HEK293 (cell line): ENCODE results near the gene RASAL2.

Source experiments
- CTCF ChIA-PET: fragments of 350-600 bp; formaldehyde crosslinking; extraction: SDS; loops from one replicate; lab custom pipeline; 2021; ENCODE audit warnings: antibody characterized with exemption; lab: Yijun Ruan, JAX
- POLR2A ChIA-PET: fragments of 300-600 bp; formaldehyde crosslinking; extraction: SDS; loops from one replicate; lab custom pipeline; 2020; ENCODE audit warnings: antibody characterized with exemption, inconsistent platforms; lab: Yijun Ruan, JAX
- H3K27ac ChIP-seq: fragments of 200-500 bp; sonication (Bioruptor generic); 2 replicates; pipeline ENCODE4 v1.5.1; 2014; ENCODE audit warnings: low read depth, low read length, control low read depth, inconsistent platforms; ENCODE audit errors: extremely low read depth
- H3K36me3 ChIP-seq, 2 experiments: fragments of 200-500 bp in 1 of 2; sonication (Bioruptor generic) in 1 of 2; 1 replicate in 1 of 2; 2 replicates in 1 of 2; pipeline ENCODE4 v1.5.1; 2014 to 2017; ENCODE audit warnings: inconsistent platforms in 2 of 2, low read length in 2 of 2; ENCODE audit not compliant: control insufficient read depth in 2 of 2, insufficient read depth in 1 of 2
- H3K4me1 ChIP-seq: fragments of 200-500 bp; sonication (Bioruptor generic); 2 replicates; pipeline ENCODE4 v1.5.1; 2014; ENCODE audit warnings: mild to moderate bottlenecking, low read length, inconsistent platforms; ENCODE audit not compliant: control insufficient read depth, insufficient read depth
- H3K4me3 ChIP-seq: 2 replicates; pipeline ENCODE4 v1.5.1; 2011; ENCODE audit warnings: low read depth, mild to moderate bottlenecking, control low read depth, low read length, moderate library complexity
- H3K9me3 ChIP-seq: fragments of 200-500 bp; sonication (Bioruptor generic); 2 replicates; pipeline ENCODE4 v1.5.1; 2014; ENCODE audit warnings: low read depth, low read length, inconsistent platforms; ENCODE audit not compliant: control insufficient read depth, insufficient read depth
- GLIS1 ChIP-seq: fragments of 450-650 bp; formaldehyde crosslinking; IDR thresholded peaks from 2 replicates; pipeline ENCODE4 v1.5.1; 2016; ENCODE audit warnings: missing biosample characterization, missing genetic modification characterization
- GLIS2 ChIP-seq: fragments of 450-650 bp; formaldehyde crosslinking; IDR thresholded peaks from 2 replicates; pipeline ENCODE4 v1.5.1; 2016; ENCODE audit warnings: missing biosample characterization, missing genetic modification characterization
- OSR2 ChIP-seq: fragments of 450-650 bp; formaldehyde crosslinking; IDR thresholded peaks from 2 replicates; pipeline ENCODE4 v1.5.1; 2016; ENCODE audit warnings: missing biosample characterization, missing genetic modification characterization
- ZBTB17 ChIP-seq: fragments of 450-650 bp; formaldehyde crosslinking; IDR thresholded peaks from 2 replicates; pipeline ENCODE4 v1.5.1; 2016; ENCODE audit warnings: missing biosample characterization, missing genetic modification characterization
- ZBTB6 ChIP-seq: fragments of 450-650 bp; formaldehyde crosslinking; IDR thresholded peaks from 2 replicates; pipeline ENCODE4 v1.5.1; 2017; ENCODE audit warnings: missing biosample characterization, missing genetic modification characterization
- ZNF132 ChIP-seq: fragments of 450-650 bp; formaldehyde crosslinking; IDR thresholded peaks from 2 replicates; pipeline ENCODE4 v1.5.1; 2017; ENCODE audit warnings: missing biosample characterization, missing genetic modification characterization, borderline replicate concordance
- ZNF2 ChIP-seq: fragments of 450-650 bp; formaldehyde crosslinking; IDR thresholded peaks from 2 replicates; pipeline ENCODE4 v1.5.1; 2016; ENCODE audit warnings: missing biosample characterization, missing genetic modification characterization
- ZNF211 ChIP-seq: fragments of 450-650 bp; formaldehyde crosslinking; IDR thresholded peaks from 2 replicates; pipeline ENCODE4 v1.5.1; 2016; ENCODE audit warnings: low read depth, missing biosample characterization, missing genetic modification characterization
- ZNF416 ChIP-seq: fragments of 450-650 bp; formaldehyde crosslinking; IDR thresholded peaks from 2 replicates; pipeline ENCODE4 v1.5.1; 2016; ENCODE audit warnings: missing biosample characterization, missing genetic modification characterization
- ZNF510 ChIP-seq: fragments of 450-650 bp; formaldehyde crosslinking; IDR thresholded peaks from 2 replicates; pipeline ENCODE4 v1.5.1; 2018; ENCODE audit warnings: mild to moderate bottlenecking, missing genetic modification characterization, missing biosample characterization; ENCODE audit not compliant: insufficient replicate concordance
- ZNF529 ChIP-seq: fragments of 450-650 bp; formaldehyde crosslinking; IDR thresholded peaks from 2 replicates; pipeline ENCODE4 v1.5.1; 2017; ENCODE audit warnings: missing genetic modification characterization, missing biosample characterization; ENCODE audit not compliant: insufficient replicate concordance
- ZNF548 ChIP-seq: fragments of 450-650 bp; formaldehyde crosslinking; IDR thresholded peaks from 2 replicates; pipeline ENCODE4 v1.5.1; 2016; ENCODE audit warnings: missing biosample characterization, missing genetic modification characterization
- ZNF558 ChIP-seq: fragments of 450-650 bp; formaldehyde crosslinking; IDR thresholded peaks from 2 replicates; pipeline ENCODE4 v1.5.1; 2016; ENCODE audit warnings: missing biosample characterization, missing genetic modification characterization
- ZNF561 ChIP-seq: fragments of 450-650 bp; IDR thresholded peaks from 2 replicates; pipeline ENCODE4 v1.5.1; 2018; ENCODE audit warnings: missing biosample characterization, missing genetic modification characterization, borderline replicate concordance
- ZNF571 ChIP-seq: fragments of 450-650 bp; formaldehyde crosslinking; IDR thresholded peaks from 2 replicates; pipeline ENCODE4 v1.5.0; 2017; ENCODE audit warnings: missing biosample characterization, missing genetic modification characterization
- ZNF600 ChIP-seq: fragments of 450-650 bp; formaldehyde crosslinking; IDR thresholded peaks from 2 replicates; pipeline ENCODE4 v1.5.1; 2016; ENCODE audit warnings: missing biosample characterization, missing genetic modification characterization
- ZNF654 ChIP-seq: fragments of 450-650 bp; formaldehyde crosslinking; IDR thresholded peaks from 2 replicates; pipeline ENCODE4 v1.5.1; 2016; ENCODE audit warnings: low read depth, missing biosample characterization, missing genetic modification characterization
- ZSCAN16 ChIP-seq: fragments of 450-650 bp; formaldehyde crosslinking; IDR thresholded peaks from 2 replicates; pipeline ENCODE4 v1.5.1; 2016; ENCODE audit warnings: missing biosample characterization, missing genetic modification characterization

RASAL2 gene

GRCh38 chr1:178052650-178053461 is 41.0 kb upstream of the RASAL2 start (continued):
- TF ChIP-seq ZNF132 (tag by site-specific recombination) = no peak
- peak; percentile 73; the same call in 1 of the 2 replicates for TF ChIP-seq ZSCAN16

GRCh38 chr1:178055093-178055492 is 38.8 kb upstream of the RASAL2 start:
- TF ChIP-seq GLIS2 (tag by site-specific recombination) = no peak
- peak; percentile 26 for TF ChIP-seq ZNF654 (tag by site-specific recombination)
- TF ChIP-seq ZBTB17 = 0 out of 2 replicates have a peak, but pooled peaks have one; percentile 19
- TF ChIP-seq ZNF416 (tag by site-specific recombination) = no peak
- ChIA-PET CTCF (interaction anchor here (0.6 kb wide), 1 partner anchor 1529 kb away, joined by 3 read pairs; no protein-coding TSS in a partner anchor), POLR2A (no interaction called here)
- no peaks in the 10 kb centered on the region for H3K4me1 ChIP-seq
- no peaks in the 10 kb centered on the region for H3K9me3 ChIP-seq
- no peaks in the 10 kb centered on the region for H3K36me3 ChIP-seq
- H3K27ac ChIP-seq = no peak overlapping the region
- no peak overlapping the region for H3K4me3 ChIP-seq

GRCh38 chr1:178055779-178056471 is 38.0 kb upstream of the RASAL2 start:
- H3K36me3 ChIP-seq = no peaks in the 10 kb centered on the region
- no peaks in the 10 kb centered on the region for H3K4me1 ChIP-seq
- TF ChIP-seq ZNF211 (tag by site-specific recombination) (no peak), ZBTB6 (no peak), ZNF571 (tag by site-specific recombination) (no peak), ZNF600 (peak; percentile 68; the same call in 1 of the 2 replicates), ZNF510 (tag by site-specific recombination) (no peak), ZNF548 (tag by site-specific recombination) (no peak), ZNF529 (tag by site-specific recombination) (no peak), ZNF558 (tag by site-specific recombination) (no peak), ZNF2 (tag by site-specific recombination) (no peak), GLIS1 (tag by site-specific recombination) (no peak), ZNF561 (tag by site-specific recombination) (no peak), OSR2 (tag by site-specific recombination) (peak; percentile 65)
- no peak overlapping the region for H3K4me3 ChIP-seq
- no peak overlapping the region for H3K27ac ChIP-seq
- H3K9me3 ChIP-seq = no peaks in the 10 kb centered on the region
- ChIA-PET CTCF (interaction anchor here (0.5 to 0.6 kb wide), 4 partner anchors 11 to 1528 kb away, joined by 3 to 4 read pairs (median 4); no protein-coding TSS in a partner anchor), POLR2A (interaction anchor here (0.9 kb wide), 1 partner anchor 24 kb away, joined by 4 read pairs; no protein-coding TSS in a partner anchor)
